Right lobe of liver (tissue), 6 donors: Measurements from ENCODE around the gene FGFR2. TPM values are rescaled to one million over a fixed set of nuclear protein-coding genes. Genes with fewer than 3 reads are reported as not detected.

ENCODE experiments used
- ATAC-seq, 4 donors: fragments of 200-7000 bp; cut with Tn5 transposase; one replicate each; pipeline ENCODE4 v1.9.1; 2020; ENCODE audit warnings: mild to moderate bottlenecking in 4 of 4, moderate library complexity in 4 of 4
- DNase-seq, 3 donors: peaks; one replicate each; pipeline ENCODE4 v3.0.0-alpha.2; 2020
- H3K27ac ChIP-seq, 3 donors: fragments of 200-600 bp; one replicate each; pipeline ENCODE4 v1.8.0; 2022
- H3K27me3 ChIP-seq, 2 donors: fragments of 200-600 bp; one replicate each; pipeline ENCODE4 v1.8.0; 2022
- H3K36me3 ChIP-seq, 4 donors: fragments of 200-600 bp; sonication (generic) in 1 of 4; one replicate each; pipeline versions ENCODE4 v1.5.1 to v1.8.0; 2017 to 2022; ENCODE audit warnings: control low read depth in 1 of 4
- H3K4me1 ChIP-seq, 4 donors: fragments of 200-600 bp; sonication (generic) in 1 of 4; one replicate each; pipeline versions ENCODE4 v1.5.1 to v1.8.0; 2017 to 2022; ENCODE audit warnings: control low read depth in 1 of 4
- H3K4me3 ChIP-seq, 3 donors: fragments of 200-600 bp; one replicate each; pipeline ENCODE4 v1.8.0; 2022
- H3K9me3 ChIP-seq, 4 donors: fragments of 200-600 bp; sonication (generic) in 1 of 4; one replicate each; pipeline versions ENCODE4 v1.5.1 to v1.8.0; 2017 to 2022; ENCODE audit warnings: control low read depth in 1 of 4
- POLR2A ChIP-seq: fragments of 450-650 bp; IDR thresholded peaks from one replicate; pipeline ENCODE4 v1.6.1; 2017; ENCODE audit warnings: antibody characterized with exemption, mild to moderate bottlenecking
- WGBS: methylation state at CpG from one replicate; pipeline ENCODE4 v1.1.6; 2018; ENCODE audit warnings: low coverage, low lambda C conversion rate; ENCODE audit not compliant: insufficient coverage; ENCODE audit errors: missing lambda C conversion rate; 5-methylcytosine and 5-hydroxymethylcytosine counted together
- intact Hi-C, 2 donors: fragments of 100-400 bp; cut with DNase I; formaldehyde crosslinking; loops; one replicate each; pipeline versions ENCODE4 v1.11.2 to v1.14.1; 2022
- total RNA-seq, 6 experiments: library from RNA; depleted of rRNA in 2 of 6; stranded (reverse); fragments of >200 nt in 2 of 6; fragmentation: NEBNext Ultra II Directional in 3 of 6; extraction: Animal tissue kit (Norgen Biotek cat#: 25700) in 3 of 6; gene quantifications; one replicate each; pipeline versions ENCODE4 v1.1.0 to v1.2.4, GENCODE V29; 2016 to 2023
- TF ChIP-seq, protein P1 (sequence below), 4 donors: fragments of 200-600 bp in 3 of 4; fragments of 450-650 bp in 1 of 4; IDR thresholded peaks; one replicate each; pipeline versions ENCODE4 v1.5.1 to v1.8.0; 2016 to 2022; ENCODE audit warnings: antibody characterized with exemption in 4 of 4, mild to moderate bottlenecking in 2 of 4
- donor health status: DM: no; HTN: yes; CAD: no.
- donor health status: DM: no; HTN: no; CAD: no.
- donor health status: DM: no; HTN: no; CAD: no.
- donor health status: DM: no; HTN: yes; CAD: no.
- donor health status: DM: no; HTN: yes; CAD: no.

Gene FGFR2
- total RNA-seq, 6 experiments from 2014 or later, result 14.4 to 33.7 (median 23.0) TPM

DNA sequence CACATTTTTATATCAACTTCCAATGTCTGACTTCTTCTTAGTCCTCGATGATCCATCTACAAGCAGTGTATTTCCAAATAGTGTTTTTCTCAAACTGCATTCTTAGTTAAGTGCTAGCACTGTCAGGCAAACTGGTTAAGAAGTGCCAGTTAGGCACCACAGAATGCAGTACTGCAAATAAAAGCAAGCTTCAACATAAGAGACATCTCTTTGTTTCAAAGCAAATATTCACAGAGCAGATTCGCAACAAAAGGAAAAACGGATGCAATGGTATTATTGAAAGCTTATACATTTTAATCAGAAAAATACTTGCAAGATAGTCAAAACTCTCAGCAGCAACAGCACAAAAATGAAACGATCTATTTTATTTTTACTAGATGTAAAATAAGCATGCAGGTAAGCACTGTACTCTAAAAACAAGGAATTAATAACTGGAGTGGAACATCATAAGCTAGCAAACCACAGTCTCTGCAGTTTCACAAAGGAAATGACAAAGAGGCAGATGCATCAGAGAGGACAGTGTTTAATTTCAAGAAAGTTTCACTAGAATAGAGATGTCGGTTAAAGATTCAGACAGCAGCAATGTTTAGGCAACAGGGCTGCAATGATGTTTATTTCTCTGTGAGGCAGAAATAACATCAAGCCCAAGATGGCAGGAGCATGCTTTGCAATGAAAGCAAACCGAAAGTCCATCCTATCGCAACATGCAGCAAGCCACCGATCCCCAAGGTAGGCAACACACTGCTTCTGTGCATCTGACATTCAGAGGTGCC is 82.0 kb downstream of the FGFR2 start:
- no peaks in the 10 kb centered on the region for H3K4me1 ChIP-seq
- intact Hi-C loops, result no loop called here
- DNase-seq (no peak), ATAC-seq (no peak)
- TF ChIP-seq, protein P1, sequence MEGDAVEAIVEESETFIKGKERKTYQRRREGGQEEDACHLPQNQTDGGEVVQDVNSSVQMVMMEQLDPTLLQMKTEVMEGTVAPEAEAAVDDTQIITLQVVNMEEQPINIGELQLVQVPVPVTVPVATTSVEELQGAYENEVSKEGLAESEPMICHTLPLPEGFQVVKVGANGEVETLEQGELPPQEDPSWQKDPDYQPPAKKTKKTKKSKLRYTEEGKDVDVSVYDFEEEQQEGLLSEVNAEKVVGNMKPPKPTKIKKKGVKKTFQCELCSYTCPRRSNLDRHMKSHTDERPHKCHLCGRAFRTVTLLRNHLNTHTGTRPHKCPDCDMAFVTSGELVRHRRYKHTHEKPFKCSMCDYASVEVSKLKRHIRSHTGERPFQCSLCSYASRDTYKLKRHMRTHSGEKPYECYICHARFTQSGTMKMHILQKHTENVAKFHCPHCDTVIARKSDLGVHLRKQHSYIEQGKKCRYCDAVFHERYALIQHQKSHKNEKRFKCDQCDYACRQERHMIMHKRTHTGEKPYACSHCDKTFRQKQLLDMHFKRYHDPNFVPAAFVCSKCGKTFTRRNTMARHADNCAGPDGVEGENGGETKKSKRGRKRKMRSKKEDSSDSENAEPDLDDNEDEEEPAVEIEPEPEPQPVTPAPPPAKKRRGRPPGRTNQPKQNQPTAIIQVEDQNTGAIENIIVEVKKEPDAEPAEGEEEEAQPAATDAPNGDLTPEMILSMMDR (IDR thresholded peaks at IDR 0.05), result no peak
- no peak for TF ChIP-seq POLR2A
- no peaks in the 10 kb centered on the region for H3K27me3 ChIP-seq
- WGBS, result 68% methylated on average over 8 of the region's 8 CpGs
- H3K27ac ChIP-seq, result no peak overlapping the region
- no peaks in the 10 kb centered on the region for H3K9me3 ChIP-seq
- no peak overlapping the region for H3K4me3 ChIP-seq
- no peaks in the 10 kb centered on the region for H3K36me3 ChIP-seq

DNA sequence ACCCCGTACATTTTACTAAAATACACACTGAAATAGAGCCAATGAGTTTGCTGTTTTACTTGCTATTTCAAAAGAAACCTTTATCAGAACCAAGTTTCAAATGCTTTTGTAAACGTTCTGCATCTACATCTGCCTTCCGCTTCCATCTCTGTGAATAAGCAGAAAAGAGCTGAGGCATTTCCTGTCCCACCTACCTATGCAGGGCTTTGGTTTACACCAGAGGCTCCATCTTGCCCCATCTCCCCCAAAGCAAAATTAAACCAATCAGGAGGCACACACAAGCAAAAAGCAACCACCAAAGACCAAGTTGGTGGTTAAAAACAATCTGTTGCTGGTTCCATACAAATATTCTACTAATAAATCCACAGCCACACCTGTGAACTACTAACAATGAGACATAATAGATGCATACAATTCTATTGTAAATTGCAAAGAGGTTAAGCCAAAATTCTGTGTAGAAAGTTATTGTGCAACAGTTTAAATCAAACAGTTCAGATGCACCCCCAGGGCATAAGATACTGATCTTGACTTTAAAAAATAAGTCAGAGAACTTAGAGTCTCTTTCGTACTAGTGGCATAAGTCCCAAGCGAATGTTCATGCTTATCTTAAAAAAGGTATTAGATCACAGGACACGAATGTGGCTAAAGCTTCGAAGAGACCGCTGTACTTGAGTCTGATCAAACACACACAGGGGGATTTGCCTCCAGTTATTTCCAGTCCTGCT is 83.9 kb downstream of the FGFR2 start:
- Histone ChIP-seq H3K36me3 (no peaks in the 10 kb centered on the region), H3K9me3 (no peaks in the 10 kb centered on the region), H3K27me3 (no peaks in the 10 kb centered on the region), H3K27ac (no peak overlapping the region), H3K4me3 (no peak overlapping the region), H3K4me1 (no peaks in the 10 kb centered on the region)
- intact Hi-C loops, result no loop called here
- ATAC-seq (no peak), DNase-seq (no peak)
- no peak for TF ChIP-seq POLR2A
- TF ChIP-seq, protein P1 (IDR thresholded peaks at IDR 0.05), result no peak
- WGBS, result 83% methylated on average over 8 of the region's 8 CpGs

DNA sequence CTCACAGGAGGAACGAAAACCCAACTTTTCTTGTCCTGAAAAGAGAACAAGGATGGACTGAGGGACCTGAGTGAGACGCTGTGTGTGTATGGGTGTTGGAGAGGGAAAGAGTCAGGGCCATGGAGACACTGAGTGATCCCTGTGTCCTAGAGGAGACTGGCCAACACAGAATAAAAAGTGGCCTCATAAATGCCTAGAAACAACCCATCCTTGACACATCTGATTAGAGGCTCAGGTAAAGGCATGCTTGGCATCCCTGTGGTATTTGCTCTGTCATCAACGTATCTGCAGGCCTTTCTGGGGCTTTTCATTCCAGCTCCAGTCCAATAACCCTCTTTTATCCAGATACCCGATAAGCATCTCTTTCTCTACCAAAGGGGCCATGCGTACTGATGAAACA is 86.3 kb downstream of the FGFR2 start:
- no peak for DNase-seq

DNA sequence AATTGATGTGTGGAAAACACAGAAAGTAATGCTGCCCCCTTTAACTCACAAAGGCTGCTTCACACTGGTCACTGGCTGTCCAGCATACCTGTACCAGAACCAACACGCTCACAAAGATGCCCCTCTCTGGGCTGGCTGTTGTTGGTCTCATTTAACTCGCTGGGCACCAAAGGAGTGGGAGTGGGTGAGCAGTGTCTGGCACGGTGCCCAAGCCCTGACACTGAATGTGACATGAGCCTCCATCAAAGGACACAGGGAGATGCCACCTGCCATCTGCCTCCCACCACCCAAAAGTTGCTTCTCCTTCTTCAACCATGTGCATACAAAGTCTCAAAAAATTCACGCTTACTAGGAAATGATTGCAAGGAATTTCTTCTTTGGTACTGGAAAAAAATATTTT is 86.8 kb downstream of the FGFR2 start:
- Histone ChIP-seq H3K9me3 (no peaks in the 10 kb centered on the region), H3K27ac (no peak overlapping the region), H3K36me3 (no peaks in the 10 kb centered on the region), H3K27me3 (no peaks in the 10 kb centered on the region), H3K4me1 (no peaks in the 10 kb centered on the region), H3K4me3 (no peak overlapping the region)
- DNase-seq (no peak), ATAC-seq (no peak)
- intact Hi-C loops, result no loop called here
- 86% methylated on average over 3 of the region's 4 CpGs for WGBS
- TF ChIP-seq, protein P1 (IDR thresholded peaks at IDR 0.05), result no peak
- no peak for TF ChIP-seq POLR2A

More for the DNA sequence above, 86.3 kb downstream of the FGFR2 start:
- whole genome bisulfite sequencing, result 79% methylated on average over 3 of the region's 5 CpGs
- Histone ChIP-seq H3K27ac (no peak overlapping the region), H3K4me3 (no peak overlapping the region), H3K27me3 (no peaks in the 10 kb centered on the region), H3K9me3 (no peaks in the 10 kb centered on the region), H3K4me1 (no peaks in the 10 kb centered on the region), H3K36me3 (no peaks in the 10 kb centered on the region)
- TF ChIP-seq POLR2A, result no peak
- TF ChIP-seq, protein P1 (IDR thresholded peaks at IDR 0.05), result no peak
- intact Hi-C loops, result no loop called here
- ATAC-seq, result no peak
